Stomach (tissue), 9 donors: ENCODE measurements around the gene DOCK1. TPM values are rescaled to one million over a fixed set of nuclear protein-coding genes. Genes with fewer than 3 reads are reported as not detected.

ENCODE experiments used
- DNase-seq, 2 donors: peaks; one replicate each; pipeline versions ENCODE4 v3.0.0 to v3.0.0-alpha.2; 2013 to 2019
- H3K27ac ChIP-seq, 5 donors: fragments of 200-600 bp in 4 of 5; sonication (generic) in 4 of 5; one replicate each; pipeline ENCODE4 v1.5.1; 2013 to 2019; ENCODE audit warnings: mild to moderate bottlenecking in 1 of 5, moderate library complexity in 1 of 5
- H3K27me3 ChIP-seq, 3 donors: fragments of 200-600 bp; sonication (generic); one replicate each; pipeline ENCODE4 v1.5.1; 2017 to 2019; ENCODE audit warnings: mixed run types in 1 of 3
- H3K36me3 ChIP-seq, 4 donors: fragments of 200-600 bp; sonication (generic); 1 replicate in 3 of 4; 2 replicates in 1 of 4; pipeline ENCODE4 v1.5.1; 2016 to 2019
- H3K4me1 ChIP-seq, 4 donors: fragments of 200-600 bp; sonication (generic); one replicate each; pipeline ENCODE4 v1.5.1; 2016 to 2019
- H3K4me3 ChIP-seq, 4 donors: fragments of 200-600 bp; sonication (generic) in 3 of 4; one replicate each; pipeline ENCODE4 v1.5.1; 2016 to 2019; ENCODE audit warnings: mild to moderate bottlenecking in 1 of 4
- H3K9me3 ChIP-seq, 4 donors: fragments of 200-600 bp; sonication (generic); one replicate each; pipeline ENCODE4 v1.5.1; 2016 to 2019
- EP300 ChIP-seq: sonication (generic); formaldehyde crosslinking; IDR thresholded peaks from one replicate; pipeline ENCODE4 v1.6.1; 2017; ENCODE audit warnings: antibody characterized with exemption
- POLR2A ChIP-seq, 4 donors: fragments of 450-650 bp; IDR thresholded peaks; one replicate each; pipeline ENCODE4 v1.6.1; 2016; ENCODE audit warnings: antibody characterized with exemption in 4 of 4, control low read depth in 2 of 4, mild to moderate bottlenecking in 1 of 4, moderate library complexity in 1 of 4
- POLR2AphosphoS5 ChIP-seq, 3 donors: sonication (generic); formaldehyde crosslinking; IDR thresholded peaks; one replicate each; pipeline ENCODE4 v1.6.1; 2016; ENCODE audit warnings: antibody characterized with exemption in 3 of 3
- WGBS, 5 donors: extraction: QIAGEN DNeasy Blood & Tissue Kit in 3 of 5; methylation state at CpG; one replicate each; pipeline versions ENCODE4 v1.1.5 to v1.1.7; 2013 to 2018; 5-methylcytosine and 5-hydroxymethylcytosine counted together
- intact Hi-C: fragments of 100-400 bp; cut with DNase I; formaldehyde crosslinking; loops from one replicate; pipeline ENCODE4 v1.15.1; 2023; ENCODE audit warnings: low total_unique reads
- polyA plus RNA-seq, 3 donors: library from polyadenylated mRNA; stranded (reverse); fragments of 200-250 nt; gene quantifications; one replicate each; pipeline ENCODE4 v1.2.3, GENCODE V29; 2013
- total RNA-seq, 5 donors: library from RNA; depleted of rRNA; stranded (reverse); fragments of >200 nt; gene quantifications; one replicate each; pipeline versions ENCODE4 v1.1.0 to v1.2.3, GENCODE V29; 2014 to 2016
- TF ChIP-seq, protein P1 (sequence below), 7 experiments: fragments of 450-650 bp in 4 of 7; fragments of 200-600 bp in 3 of 7; sonication (generic) in 3 of 7; IDR thresholded peaks; one replicate each; pipeline ENCODE4 v1.5.1; 2016 to 2019; ENCODE audit warnings: antibody characterized with exemption in 7 of 7, control low read depth in 2 of 7, mild to moderate bottlenecking in 1 of 7
- donor health status: healthy with polysubstance abuse.
- donor health status: Bipolar disorder and iron deficiency.
- donor health status: healthy.

Gene DOCK1
- total and polyA plus RNA-seq, 8 donors = 8.4 to 114 (median 35.0) TPM

DNA sequence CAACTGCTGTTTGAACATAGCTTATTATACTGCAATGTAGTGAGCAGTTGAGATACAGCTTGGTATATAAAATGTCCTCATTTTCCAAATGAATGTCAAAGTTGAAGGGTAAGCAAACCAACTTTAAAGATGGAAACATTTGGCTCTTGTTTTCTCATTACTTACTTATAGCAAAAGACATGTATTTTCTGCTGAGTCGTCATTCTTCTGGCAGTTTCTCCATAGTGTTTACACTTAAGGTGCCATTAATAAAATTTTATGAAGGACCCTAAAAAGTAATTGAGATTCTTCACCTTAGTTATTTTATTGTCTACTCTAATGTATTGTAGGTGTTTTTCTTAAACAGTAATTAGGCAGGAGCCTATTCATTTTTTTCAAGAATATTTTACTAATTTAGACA, 222.6 kb downstream of the DOCK1 start:
- Histone ChIP-seq H3K4me1 (no peaks in the 10 kb centered on the region), H3K36me3 (peaks cover 0 to 69% (median 54%) of the 10 kb centered on the region in 4 donors), H3K9me3 (no peaks in the 10 kb centered on the region), H3K27ac (no peak overlapping the region), H3K4me3 (no peak overlapping the region), H3K27me3 (no peaks in the 10 kb centered on the region)
- TF ChIP-seq POLR2AphosphoS5 (IDR thresholded peaks at IDR 0.05) (no peak), POLR2A (IDR thresholded peaks at IDR 0.05) (no peak)
- WGBS, 5 donors = 79 to 99% (median 88%) methylated on average over 1 of the region's 1 CpG
- DNase-seq = no peak
- intact Hi-C loops = no loop called here

DNA sequence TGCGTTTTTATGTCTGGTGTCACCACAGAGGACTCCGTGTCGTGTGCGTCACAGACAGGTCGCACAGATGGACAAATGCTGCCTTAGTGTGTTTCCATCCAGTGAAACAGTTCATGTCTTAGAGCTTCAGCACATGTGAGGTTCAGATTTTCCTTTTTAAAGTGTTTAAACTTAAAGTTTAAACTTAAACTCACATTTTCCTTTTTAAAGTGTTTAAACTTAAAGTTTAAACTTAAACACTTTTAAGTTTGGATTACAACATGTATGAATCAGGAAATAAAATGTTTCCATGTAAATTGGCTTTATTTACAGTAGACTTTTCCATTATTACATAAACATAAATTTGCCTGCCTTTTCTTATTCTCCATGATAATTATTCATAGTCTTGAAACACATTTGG, 223.9 kb downstream of the DOCK1 start:
- 96 to 98% (median 97%) methylated on average over 5 of the region's 5 CpGs for WGBS, 5 donors
- intact Hi-C loops = no loop called here
- no peak for DNase-seq
- no peak for TF ChIP-seq POLR2A (IDR thresholded peaks at IDR 0.05)
- H3K9me3 ChIP-seq = no peaks in the 10 kb centered on the region
- no peak overlapping the region for H3K27ac ChIP-seq
- no peaks in the 10 kb centered on the region for H3K4me1 ChIP-seq
- H3K4me3 ChIP-seq = no peak overlapping the region
- H3K27me3 ChIP-seq = no peaks in the 10 kb centered on the region
- peaks cover 0 to 79% (median 55%) of the 10 kb centered on the region in 4 donors for H3K36me3 ChIP-seq

DNA sequence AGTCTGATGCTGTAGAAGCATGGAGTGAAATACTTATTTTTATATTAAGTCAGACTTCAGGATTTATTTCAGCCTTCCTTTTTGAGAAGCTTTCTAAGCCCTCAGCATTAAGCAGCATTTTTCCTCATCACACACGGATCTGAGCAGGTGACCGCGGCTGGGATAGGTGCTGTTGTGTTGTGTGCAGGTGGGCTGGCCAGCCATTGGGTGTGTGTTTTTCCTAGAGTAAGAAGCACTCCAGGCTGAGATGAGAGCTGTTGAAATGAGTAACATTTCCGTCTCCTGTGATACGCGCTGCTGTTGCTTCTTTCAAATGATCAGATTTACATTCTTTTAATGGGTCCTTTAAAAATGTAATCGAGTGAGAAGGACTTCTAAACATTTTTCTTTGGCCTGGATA, 227.2 kb downstream of the DOCK1 start:
- 95 to 98% (median 97%) methylated on average over 7 of the region's 7 CpGs for WGBS, 5 donors
- Histone ChIP-seq H3K9me3 (no peaks in the 10 kb centered on the region), H3K27me3 (no peaks in the 10 kb centered on the region), H3K4me1 (no peaks in the 10 kb centered on the region), H3K4me3 (no peak overlapping the region), H3K36me3 (peaks cover 0 to 62% (median 34%) of the 10 kb centered on the region in 4 donors), H3K27ac (no peak overlapping the region)
- TF ChIP-seq POLR2AphosphoS5 (IDR thresholded peaks at IDR 0.05) (no peak), POLR2A (IDR thresholded peaks at IDR 0.05) (no peak), EP300 (no peak)
- TF ChIP-seq, protein P1, sequence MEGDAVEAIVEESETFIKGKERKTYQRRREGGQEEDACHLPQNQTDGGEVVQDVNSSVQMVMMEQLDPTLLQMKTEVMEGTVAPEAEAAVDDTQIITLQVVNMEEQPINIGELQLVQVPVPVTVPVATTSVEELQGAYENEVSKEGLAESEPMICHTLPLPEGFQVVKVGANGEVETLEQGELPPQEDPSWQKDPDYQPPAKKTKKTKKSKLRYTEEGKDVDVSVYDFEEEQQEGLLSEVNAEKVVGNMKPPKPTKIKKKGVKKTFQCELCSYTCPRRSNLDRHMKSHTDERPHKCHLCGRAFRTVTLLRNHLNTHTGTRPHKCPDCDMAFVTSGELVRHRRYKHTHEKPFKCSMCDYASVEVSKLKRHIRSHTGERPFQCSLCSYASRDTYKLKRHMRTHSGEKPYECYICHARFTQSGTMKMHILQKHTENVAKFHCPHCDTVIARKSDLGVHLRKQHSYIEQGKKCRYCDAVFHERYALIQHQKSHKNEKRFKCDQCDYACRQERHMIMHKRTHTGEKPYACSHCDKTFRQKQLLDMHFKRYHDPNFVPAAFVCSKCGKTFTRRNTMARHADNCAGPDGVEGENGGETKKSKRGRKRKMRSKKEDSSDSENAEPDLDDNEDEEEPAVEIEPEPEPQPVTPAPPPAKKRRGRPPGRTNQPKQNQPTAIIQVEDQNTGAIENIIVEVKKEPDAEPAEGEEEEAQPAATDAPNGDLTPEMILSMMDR (IDR thresholded peaks at IDR 0.05) = no peak
- DNase-seq = no peak
- intact Hi-C loops = no loop called here

DNA sequence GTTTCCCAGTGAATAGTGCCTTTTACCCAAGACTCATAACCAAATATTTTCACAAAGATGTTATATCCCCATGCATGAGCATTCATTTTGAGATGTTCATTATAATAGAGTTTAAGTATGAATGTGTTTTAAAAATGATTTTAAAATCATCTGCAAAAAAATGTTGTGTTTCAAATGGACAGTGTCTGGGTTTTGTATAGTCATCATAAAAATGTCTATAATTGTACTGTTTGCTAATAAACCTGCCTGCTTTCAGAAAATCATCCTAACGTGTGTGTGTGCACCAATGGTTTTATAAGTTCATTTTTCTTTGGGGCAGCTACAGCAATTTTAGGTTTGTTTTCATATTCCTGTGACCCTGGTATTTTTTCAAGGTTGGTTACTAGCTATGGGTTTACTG, 228.0 kb downstream of the DOCK1 start:
- Histone ChIP-seq H3K9me3 (no peaks in the 10 kb centered on the region), H3K4me1 (no peaks in the 10 kb centered on the region), H3K27me3 (no peaks in the 10 kb centered on the region), H3K36me3 (peaks cover 0 to 59% (median 35%) of the 10 kb centered on the region in 4 donors), H3K4me3 (no peak overlapping the region), H3K27ac (no peak overlapping the region)
- 73 to 98% (median 89%) methylated on average over 1 of the region's 1 CpG for WGBS, 5 donors
- TF ChIP-seq POLR2AphosphoS5 (IDR thresholded peaks at IDR 0.05) = no peak
- TF ChIP-seq POLR2A (IDR thresholded peaks at IDR 0.05) = no peak
- no peak for TF ChIP-seq EP300
- TF ChIP-seq, protein P1 (IDR thresholded peaks at IDR 0.05) = no peak
- intact Hi-C loops = no loop called here
- DNase-seq = no peak

DNA sequence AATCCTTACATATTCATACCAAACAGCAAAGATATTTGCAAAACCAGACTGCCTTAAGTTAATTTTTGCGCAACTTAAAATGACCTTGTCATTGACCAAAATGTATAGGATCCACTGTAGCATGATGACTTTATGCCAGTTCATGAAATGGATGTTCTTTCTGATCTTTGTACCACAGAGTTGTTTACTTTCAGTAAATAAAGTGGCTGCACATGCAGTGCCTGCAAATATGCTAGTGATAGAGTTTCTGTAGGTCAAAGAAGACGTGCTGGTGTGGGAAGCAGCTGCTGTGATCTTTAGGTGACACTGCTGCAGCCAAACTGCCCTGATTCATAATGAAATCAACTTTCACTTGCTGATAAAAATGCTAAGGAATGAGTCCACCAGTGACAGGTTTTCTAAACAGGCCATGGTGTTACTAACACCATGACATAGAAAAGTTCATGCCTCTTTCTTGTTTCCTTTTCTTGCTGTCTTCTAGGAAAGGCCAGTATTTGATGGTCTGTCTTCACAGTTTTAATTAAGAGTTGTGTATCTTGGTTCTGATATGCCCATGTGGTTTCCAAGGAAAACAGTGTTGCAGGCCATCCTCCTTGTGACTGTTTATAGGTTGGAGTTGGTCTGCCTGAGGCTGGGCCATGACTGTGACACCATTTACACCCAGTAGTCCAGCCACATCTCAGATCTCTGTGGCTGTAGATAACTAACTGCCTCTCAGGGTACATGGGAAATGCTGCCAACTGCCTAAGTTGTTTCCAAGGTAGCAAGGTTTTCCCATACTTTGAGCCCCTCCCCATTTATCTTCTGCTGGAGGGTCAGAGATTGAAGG, 228.7 kb downstream of the DOCK1 start:
- DNase-seq = no peak
- Histone ChIP-seq H3K4me3 (no peak overlapping the region), H3K27me3 (no peaks in the 10 kb centered on the region), H3K36me3 (peaks cover 3 to 57% (median 39%) of the 10 kb centered on the region in 4 donors), H3K27ac (no peak overlapping the region), H3K4me1 (no peaks in the 10 kb centered on the region), H3K9me3 (no peaks in the 10 kb centered on the region)
- intact Hi-C loops = no loop called here
- TF ChIP-seq POLR2A (IDR thresholded peaks at IDR 0.05) (no peak), EP300 (no peak), POLR2AphosphoS5 (IDR thresholded peaks at IDR 0.05) (no peak)
- TF ChIP-seq, protein P1 (IDR thresholded peaks at IDR 0.05) = no peak
- 62 to 73% (median 67%) methylated on average over 2 of the region's 2 CpGs for WGBS, 5 donors
